CD8-positive, alpha-beta memory T cell (primary cell): ENCODE results near the gene MGA. TPM values are rescaled to one million over a fixed set of nuclear protein-coding genes. Genes with fewer than 3 reads are reported as not detected.

Experiments used
- CTCF ChIA-PET: fragments of 350-600 bp; sonication (Branson Sonifier 250); formaldehyde crosslinking; loops from one replicate; lab custom pipeline; 2021; ENCODE audit warnings: antibody characterized with exemption; lab: Charles Lee
- POLR2A ChIA-PET: fragments of 350-600 bp; sonication (Branson Sonifier 250); formaldehyde crosslinking; loops from one replicate; lab custom pipeline; 2021; ENCODE audit warnings: antibody characterized with exemption; lab: Charles Lee
- DNase-seq, 5 donors: peaks; one replicate each; pipeline versions ENCODE4 v3.0.0 to v3.0.0-alpha.2; 2020 to 2022; ENCODE audit warnings: mixed read lengths in 1 of 5
- H3K27ac ChIP-seq: one replicate; pipeline ENCODE4 v1.7.0; 2013; ENCODE audit warnings: low read depth, mild to moderate bottlenecking, low read length, moderate library complexity
- H3K27me3 ChIP-seq: 2 replicates; pipeline ENCODE4 v1.7.0; 2013; ENCODE audit warnings: low read length, mild to moderate bottlenecking; ENCODE audit not compliant: insufficient read depth, poor library complexity, severe bottlenecking
- H3K36me3 ChIP-seq: 2 replicates; pipeline ENCODE4 v1.7.0; 2013; ENCODE audit warnings: mild to moderate bottlenecking, low read length, moderate library complexity; ENCODE audit not compliant: insufficient read depth
- H3K4me1 ChIP-seq: 2 replicates; pipeline ENCODE4 v1.7.0; 2013; ENCODE audit warnings: mild to moderate bottlenecking, low read length, moderate library complexity; ENCODE audit not compliant: insufficient read depth
- H3K4me3 ChIP-seq: 2 replicates; pipeline ENCODE4 v1.7.0; 2013; ENCODE audit warnings: mild to moderate bottlenecking, low read length
- H3K9me3 ChIP-seq: 2 replicates; pipeline ENCODE4 v1.7.0; 2013; ENCODE audit warnings: mild to moderate bottlenecking, low read length
- H3K27ac Mint-ChIP-seq, 8 donors: one replicate each; pipeline ENCODE4 v1.8.0; 2020 to 2021; ENCODE audit warnings: mixed read lengths in 8 of 8, mild to moderate bottlenecking in 6 of 8, inconsistent platforms in 3 of 8, moderate library complexity in 3 of 8
- H3K27me3 Mint-ChIP-seq, 2 donors: one replicate each; pipeline ENCODE4 v1.8.0; 2020 to 2021; ENCODE audit warnings: mixed read lengths in 2 of 2, mild to moderate bottlenecking in 1 of 2, moderate library complexity in 1 of 2
- H3K36me3 Mint-ChIP-seq, 3 donors: one replicate each; pipeline ENCODE4 v1.8.0; 2020 to 2021; ENCODE audit warnings: mixed read lengths in 3 of 3, inconsistent platforms in 1 of 3, mild to moderate bottlenecking in 1 of 3
- H3K4me1 Mint-ChIP-seq, 3 donors: one replicate each; pipeline ENCODE4 v1.8.0; 2020 to 2021; ENCODE audit warnings: mixed read lengths in 3 of 3, inconsistent platforms in 1 of 3, mild to moderate bottlenecking in 1 of 3
- H3K4me3 Mint-ChIP-seq, 7 donors: one replicate each; pipeline ENCODE4 v1.8.0; 2020 to 2021; ENCODE audit warnings: mixed read lengths in 7 of 7, mild to moderate bottlenecking in 6 of 7, moderate library complexity in 4 of 7, inconsistent platforms in 2 of 7
- H3K9me3 Mint-ChIP-seq, 5 donors: one replicate each; pipeline ENCODE4 v1.8.0; 2020 to 2022; ENCODE audit warnings: mixed read lengths in 5 of 5, mild to moderate bottlenecking in 3 of 5, moderate library complexity in 2 of 5, inconsistent platforms in 1 of 5
- polyA plus RNA-seq: library from polyadenylated mRNA; unstranded; fragments of 300-500 nt; fragmentation: Illumina TruSeq; gene quantifications from one replicate; pipeline ENCODE4 v1.2.3, GENCODE V29; 2021
- total RNA-seq, 2 experiments: library from RNA; stranded (reverse); gene quantifications; one replicate each; pipeline ENCODE4 v1.2.3, GENCODE V29; 2021

The MGA gene
- total and polyA plus RNA-seq, 3 experiments from 2014 or later, result 22.5 to 41.5 (median 40.1) TPM

DNA sequence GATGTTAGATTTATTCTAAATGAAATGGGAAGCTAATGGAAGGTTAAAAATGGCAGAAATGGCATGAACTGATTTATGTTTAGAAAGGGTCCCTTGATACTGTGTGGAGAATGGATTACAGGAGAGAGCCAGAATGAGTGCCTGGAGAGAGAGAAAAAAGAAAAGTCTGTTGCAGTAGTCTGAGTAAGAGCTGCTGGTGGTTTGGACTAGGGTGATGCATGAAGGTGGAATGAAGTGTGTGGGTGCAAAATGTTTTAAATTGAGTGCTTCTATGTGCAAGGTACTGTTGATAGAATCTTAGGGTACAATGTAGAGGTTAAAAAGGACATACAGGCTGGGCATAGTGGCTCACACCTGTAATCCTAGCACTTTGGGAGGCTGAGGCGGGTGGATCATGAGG, 11.4 kb upstream of the MGA start:
- Histone ChIP-seq H3K9me3 (no peaks in the 10 kb centered on the region), H3K4me3 (no peak overlapping the region), H3K27me3 (no peaks in the 10 kb centered on the region), H3K27ac (no peak overlapping the region), H3K4me1 (no peaks in the 10 kb centered on the region), H3K36me3 (no peaks in the 10 kb centered on the region)
- Mint-ChIP-seq H3K36me3 (peaks cover 0 to 12% (median 3%) of the 10 kb centered on the region in 3 donors), H3K4me3 (no peak overlapping the region), H3K4me1 (no peaks in the 10 kb centered on the region), H3K27ac (no peak overlapping the region), H3K9me3 (peaks cover 0 to 10% (median 8%) of the 10 kb centered on the region in 5 donors), H3K27me3 (peaks cover 0 to 1% of the 10 kb centered on the region in 2 donors)
- ChIA-PET CTCF (interaction anchor here (1.1 kb wide), 1 partner anchor 10 kb away, joined by 3 read pairs; no protein-coding TSS in a partner anchor), POLR2A (no interaction called here)
- DNase-seq, result no peak

DNA sequence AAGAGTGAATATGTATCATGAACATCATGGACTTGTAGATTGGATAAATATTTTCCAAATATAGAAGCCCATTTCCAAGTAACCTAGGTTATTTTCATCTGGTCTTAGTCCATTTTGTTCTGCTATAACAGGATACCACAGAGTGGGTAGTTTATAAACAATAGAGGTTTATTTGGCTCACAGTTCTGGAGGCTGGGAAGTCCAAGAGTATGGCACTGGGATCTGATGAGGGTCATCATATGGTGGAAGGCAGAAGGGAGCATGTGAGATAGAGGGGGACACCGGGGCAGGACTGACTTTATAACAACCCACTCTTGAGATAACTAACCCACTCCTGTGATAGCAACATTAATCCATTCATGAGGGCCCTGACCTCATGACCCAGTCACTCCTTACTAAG, 9.4 kb upstream of the MGA start:
- no peaks in the 10 kb centered on the region for H3K4me1 Mint-ChIP-seq
- H3K4me1 ChIP-seq, result no peaks in the 10 kb centered on the region
- no peak for DNase-seq
- no peak overlapping the region for H3K4me3 ChIP-seq
- no peak overlapping the region for H3K27ac Mint-ChIP-seq
- H3K27ac ChIP-seq, result no peak overlapping the region
- H3K36me3 ChIP-seq, result no peaks in the 10 kb centered on the region
- H3K27me3 ChIP-seq, result no peaks in the 10 kb centered on the region
- H3K27me3 Mint-ChIP-seq, result peaks cover 1 to 3% of the 10 kb centered on the region in 2 donors
- peaks cover 0 to 14% (median 3%) of the 10 kb centered on the region in 3 donors for H3K36me3 Mint-ChIP-seq
- POLR2A ChIA-PET, result no interaction called here
- CTCF ChIA-PET, result no interaction called here
- H3K4me3 Mint-ChIP-seq, result no peak overlapping the region
- peaks cover 0 to 10% (median 8%) of the 10 kb centered on the region in 5 donors for H3K9me3 Mint-ChIP-seq
- no peaks in the 10 kb centered on the region for H3K9me3 ChIP-seq

DNA sequence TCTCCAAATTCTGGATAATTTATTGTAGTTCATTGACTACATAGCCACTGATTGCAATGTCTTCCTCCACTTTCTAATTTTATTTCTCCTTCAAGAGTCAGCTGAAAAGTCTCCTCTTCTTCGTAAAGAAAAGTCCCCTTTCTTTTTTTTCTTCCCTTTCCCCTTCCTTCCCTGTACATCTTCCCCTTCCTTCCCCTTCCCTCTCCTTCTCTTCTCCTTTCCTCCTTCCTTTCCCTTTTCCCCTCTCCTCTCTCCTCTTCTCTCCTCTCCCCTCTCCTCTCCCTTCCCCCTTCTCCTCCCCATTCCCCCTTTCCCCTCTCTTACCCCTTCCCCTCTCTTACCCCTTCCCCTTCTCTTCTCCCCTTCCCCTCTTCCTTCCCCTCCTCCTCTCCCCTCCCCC, 8.8 kb upstream of the MGA start:
- H3K27me3 ChIP-seq, result no peaks in the 10 kb centered on the region
- H3K27ac Mint-ChIP-seq, result no peak overlapping the region
- H3K4me3 Mint-ChIP-seq, result no peak overlapping the region
- ChIA-PET POLR2A (interaction anchor here (0.6 kb wide), 1 partner anchor 43 kb away, joined by 3 read pairs; no protein-coding TSS in a partner anchor), CTCF (no interaction called here)
- H3K27ac ChIP-seq, result no peak overlapping the region
- H3K9me3 Mint-ChIP-seq, result peaks cover 0 to 10% (median 8%) of the 10 kb centered on the region in 5 donors
- no peak overlapping the region for H3K4me3 ChIP-seq
- H3K36me3 ChIP-seq, result no peaks in the 10 kb centered on the region
- no peaks in the 10 kb centered on the region for H3K4me1 ChIP-seq
- peaks cover 1 to 5% of the 10 kb centered on the region in 2 donors for H3K27me3 Mint-ChIP-seq
- H3K4me1 Mint-ChIP-seq, result no peaks in the 10 kb centered on the region
- DNase-seq, result no peak
- H3K9me3 ChIP-seq, result no peaks in the 10 kb centered on the region
- H3K36me3 Mint-ChIP-seq, result peaks cover 0 to 14% (median 3%) of the 10 kb centered on the region in 3 donors

DNA sequence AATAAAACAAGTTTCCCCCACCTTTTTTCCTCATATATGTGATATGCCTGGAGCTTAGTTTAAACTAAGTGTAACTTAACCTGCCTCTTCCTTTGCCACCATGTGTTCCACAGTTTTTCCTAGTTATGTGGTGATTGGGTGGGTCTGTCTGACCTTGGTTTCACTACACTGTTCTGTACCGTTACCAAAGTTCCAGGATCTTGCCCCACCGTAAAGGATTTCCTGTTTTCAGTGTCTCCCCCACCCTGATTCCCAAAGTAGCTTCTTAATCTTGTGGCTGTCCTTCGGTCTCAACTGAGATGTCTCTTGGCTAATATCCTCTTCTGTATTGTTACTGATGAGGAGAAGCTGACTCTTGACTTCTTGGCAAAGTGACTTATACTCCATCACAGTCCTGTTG, 6.4 kb upstream of the MGA start:
- Mint-ChIP-seq H3K36me3 (peaks cover 0 to 14% (median 3%) of the 10 kb centered on the region in 3 donors), H3K4me3 (no peak overlapping the region), H3K4me1 (peaks cover 0 to 1% (median 0%) of the 10 kb centered on the region in 3 donors), H3K9me3 (peaks cover 0 to 10% (median 8%) of the 10 kb centered on the region in 5 donors), H3K27me3 (peaks cover 1 to 9% of the 10 kb centered on the region in 2 donors), H3K27ac (peak overlapping the region in 1 of 8 donors; percentile 86)
- H3K4me3 ChIP-seq, result no peak overlapping the region
- H3K36me3 ChIP-seq, result no peaks in the 10 kb centered on the region
- H3K4me1 ChIP-seq, result no peaks in the 10 kb centered on the region
- DNase-seq, result no peak
- no peaks in the 10 kb centered on the region for H3K9me3 ChIP-seq
- CTCF ChIA-PET, result interaction anchor here (0.9 kb wide), 1 partner anchor 13 kb away, joined by 3 read pairs; no protein-coding TSS in a partner anchor
- POLR2A ChIA-PET, result interaction anchor here (0.6 kb wide), 1 partner anchor 49 kb away, joined by 3 read pairs; no protein-coding TSS in a partner anchor
- H3K27ac ChIP-seq, result no peak overlapping the region
- no peaks in the 10 kb centered on the region for H3K27me3 ChIP-seq

DNA sequence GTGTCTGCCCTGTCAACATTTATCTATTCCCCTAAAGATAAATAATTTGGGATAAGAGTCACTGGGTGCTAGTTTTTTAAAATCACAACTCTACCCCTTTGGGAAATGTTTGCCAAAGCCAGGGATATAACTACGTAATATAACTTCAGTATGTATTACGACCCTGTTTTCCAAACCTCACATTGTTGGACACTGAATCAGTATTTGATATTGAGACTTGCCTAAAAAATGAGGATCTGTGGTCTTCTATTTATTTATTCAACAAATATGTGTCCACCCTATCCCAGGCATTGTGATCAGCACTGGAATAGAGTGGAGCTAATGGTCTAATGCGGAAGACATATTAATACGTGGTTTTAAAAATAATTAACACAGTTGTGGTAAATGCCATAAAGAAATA, 4.5 kb upstream of the MGA start:
- Mint-ChIP-seq H3K4me1 (peaks cover 12 to 14% (median 12%) of the 10 kb centered on the region in 3 donors), H3K27me3 (peaks cover 3 to 9% of the 10 kb centered on the region in 2 donors), H3K27ac (peak overlapping the region in 1 of 8 donors; percentile 18), H3K4me3 (peak overlapping the region in 1 of 7 donors; percentile 44), H3K36me3 (peaks cover 2 to 10% (median 4%) of the 10 kb centered on the region in 3 donors), H3K9me3 (peaks cover 0 to 6% (median 4%) of the 10 kb centered on the region in 5 donors)
- CTCF ChIA-PET, result interaction anchor here (0.7 to 1.0 kb wide), 2 partner anchors 20 to 191 kb away, joined by 3 to 4 read pairs; no protein-coding TSS in a partner anchor
- H3K36me3 ChIP-seq, result no peaks in the 10 kb centered on the region
- peaks cover 9% of the 10 kb centered on the region for H3K4me1 ChIP-seq
- no peak overlapping the region for H3K4me3 ChIP-seq
- H3K27ac ChIP-seq, result no peak overlapping the region
- DNase-seq, result no peak
- no peaks in the 10 kb centered on the region for H3K27me3 ChIP-seq
- POLR2A ChIA-PET, result no interaction called here
- no peaks in the 10 kb centered on the region for H3K9me3 ChIP-seq

DNA sequence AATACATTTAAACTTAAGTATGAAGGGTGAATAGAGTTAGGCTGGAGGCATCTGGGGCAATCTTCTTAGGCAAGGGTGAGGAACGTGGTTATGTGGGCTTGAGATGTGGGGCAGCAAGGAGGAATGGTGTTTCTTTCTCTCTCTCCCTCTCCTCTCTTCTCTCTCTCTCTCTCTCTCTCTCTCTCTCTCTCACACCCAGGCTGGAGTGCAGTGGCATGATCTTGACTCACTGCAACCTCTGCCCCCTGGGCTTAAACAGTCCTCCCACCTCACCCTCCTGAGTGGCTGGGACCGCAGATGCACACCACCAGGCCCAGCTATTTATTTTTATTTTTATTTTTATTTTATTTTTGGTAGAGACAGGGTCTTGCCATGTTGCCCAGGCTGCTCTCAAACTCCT, 4.0 kb upstream of the MGA start:
- Histone ChIP-seq H3K4me3 (no peak overlapping the region), H3K27me3 (no peaks in the 10 kb centered on the region), H3K36me3 (no peaks in the 10 kb centered on the region), H3K9me3 (no peaks in the 10 kb centered on the region), H3K27ac (no peak overlapping the region), H3K4me1 (peaks cover 14% of the 10 kb centered on the region)
- CTCF ChIA-PET, result interaction anchor here (1.0 kb wide), 1 partner anchor 20 kb away, joined by 3 read pairs; no protein-coding TSS in a partner anchor
- H3K9me3 Mint-ChIP-seq, result peaks cover 0 to 2% (median under 1%) of the 10 kb centered on the region in 5 donors
- H3K4me3 Mint-ChIP-seq, result peak overlapping the region in 1 of 7 donors; percentile 44
- peak overlapping the region in 2 of 8 donors; percentile 18 to 55 for H3K27ac Mint-ChIP-seq
- H3K36me3 Mint-ChIP-seq, result peaks cover 2 to 6% (median 6%) of the 10 kb centered on the region in 3 donors
- DNase-seq, result no peak
- POLR2A ChIA-PET, result no interaction called here
- peaks cover 5 to 9% of the 10 kb centered on the region in 2 donors for H3K27me3 Mint-ChIP-seq
- H3K4me1 Mint-ChIP-seq, result peaks cover 16 to 18% (median 17%) of the 10 kb centered on the region in 3 donors

DNA sequence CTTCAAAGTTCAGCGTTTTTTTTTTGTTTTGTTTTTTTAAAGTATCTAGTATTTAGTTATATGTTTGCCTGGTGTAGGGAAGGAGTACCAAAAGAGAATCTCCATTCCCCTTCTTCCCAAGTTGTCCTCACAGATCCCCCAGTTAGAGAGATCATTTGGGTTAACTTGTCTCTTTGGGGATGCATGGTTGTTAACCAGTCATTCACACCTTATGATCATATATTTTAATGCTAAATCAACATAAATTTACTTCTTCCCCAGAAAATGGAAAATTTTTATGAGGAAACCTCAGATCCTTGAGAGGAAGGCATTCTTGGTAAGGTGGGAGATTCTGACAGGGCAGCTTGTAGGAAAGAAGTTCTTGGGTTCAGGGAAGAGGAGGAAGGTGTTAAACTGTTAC, 1.5 kb upstream of the MGA start:
- CTCF ChIA-PET, result no interaction called here

DNA sequence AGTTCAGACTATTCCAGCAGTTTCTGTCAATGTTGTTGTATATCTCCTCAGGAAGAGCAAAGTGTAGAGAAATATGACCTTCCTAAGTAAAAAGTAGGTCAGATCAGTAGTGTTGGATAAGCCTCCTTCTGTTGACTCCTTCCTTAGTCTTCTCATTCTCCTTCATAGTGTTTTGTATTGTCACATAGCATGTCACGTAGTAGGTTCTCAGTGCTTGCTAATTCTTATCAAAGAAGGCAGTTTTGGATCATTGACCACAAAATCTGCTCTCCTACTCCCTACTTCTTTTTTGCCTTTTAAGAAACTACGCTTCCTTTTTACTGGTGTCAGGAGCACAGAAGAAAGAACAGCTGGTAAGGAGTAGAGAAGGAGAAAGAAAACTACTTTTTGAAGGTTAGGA, 1.0 kb upstream of the MGA start:
- no peaks in the 10 kb centered on the region for H3K27me3 ChIP-seq
- no peak for DNase-seq
- no peaks in the 10 kb centered on the region for H3K9me3 ChIP-seq
- H3K36me3 Mint-ChIP-seq, result peaks cover 0 to 12% (median 0%) of the 10 kb centered on the region in 3 donors
- CTCF ChIA-PET, result no interaction called here
- POLR2A ChIA-PET, result no interaction called here
- no peaks in the 10 kb centered on the region for H3K36me3 ChIP-seq
- peak overlapping the region in 6 of 7 donors; percentile 23 to 85 (median 53) for H3K4me3 Mint-ChIP-seq
- no peak overlapping the region for H3K4me3 ChIP-seq
- H3K4me1 Mint-ChIP-seq, result peaks cover 42 to 43% (median 43%) of the 10 kb centered on the region in 3 donors
- H3K27ac ChIP-seq, result no peak overlapping the region
- peak overlapping the region in 7 of 8 donors; percentile 42 to 98 (median 76) for H3K27ac Mint-ChIP-seq
- peaks cover 37% of the 10 kb centered on the region for H3K4me1 ChIP-seq
- H3K27me3 Mint-ChIP-seq, result peaks cover 9 to 10% of the 10 kb centered on the region in 2 donors
- no peaks in the 10 kb centered on the region for H3K9me3 Mint-ChIP-seq

More for the DNA sequence above, 1.5 kb upstream of the MGA start:
- H3K4me3 ChIP-seq, result no peak overlapping the region
- POLR2A ChIA-PET, result no interaction called here
- H3K36me3 ChIP-seq, result no peaks in the 10 kb centered on the region
- DNase-seq, result no peak
- H3K27me3 ChIP-seq, result no peaks in the 10 kb centered on the region
- no peak overlapping the region for H3K27ac ChIP-seq
- Mint-ChIP-seq H3K27ac (peak overlapping the region in 3 of 8 donors; percentile 34 to 94 (median 62)), H3K9me3 (no peaks in the 10 kb centered on the region), H3K4me3 (peak overlapping the region in 4 of 7 donors; percentile 27 to 69 (median 50)), H3K36me3 (peaks cover under 1 to 12% (median 3%) of the 10 kb centered on the region in 3 donors), H3K4me1 (peaks cover 38 to 40% (median 38%) of the 10 kb centered on the region in 3 donors), H3K27me3 (peaks cover 9 to 10% of the 10 kb centered on the region in 2 donors)
- H3K9me3 ChIP-seq, result no peaks in the 10 kb centered on the region
- peaks cover 36% of the 10 kb centered on the region for H3K4me1 ChIP-seq
